H7 (cell line): ENCODE results near the gene MEX3D. TPM values are rescaled to one million over a fixed set of nuclear protein-coding genes. Genes with fewer than 3 reads are reported as not detected.

ENCODE experiments used
- DNase-seq: peaks from one replicate; pipeline ENCODE4 v3.0.0; 2012
- H3K27me3 ChIP-seq: 2 replicates; pipeline ENCODE4 v1.6.0; 2011; ENCODE audit warnings: mild to moderate bottlenecking, low read length; ENCODE audit not compliant: control insufficient read depth, insufficient read depth
- H3K36me3 ChIP-seq: replicated peaks from 2 replicates; pipeline ENCODE4 v1.5.1; 2011; ENCODE audit warnings: low read length; ENCODE audit not compliant: control insufficient read depth, insufficient read depth
- H3K4me3 ChIP-seq: 2 replicates; pipeline ENCODE4 v1.5.1; 2011; ENCODE audit warnings: low read depth, mild to moderate bottlenecking, control low read depth, low read length, moderate library complexity; ENCODE audit not compliant: insufficient read depth
- total RNA-seq: library from RNA; depleted of rRNA; stranded (reverse); fragments of >200 nt; shearing (Covaris generic); gene quantifications from 2 replicates; pipeline ENCODE4 v1.2.3, GENCODE V29; 2014; rRNA removed

The MEX3D gene
- total RNA-seq, 1 experiment from 2014 or later: 117 TPM

DNA sequence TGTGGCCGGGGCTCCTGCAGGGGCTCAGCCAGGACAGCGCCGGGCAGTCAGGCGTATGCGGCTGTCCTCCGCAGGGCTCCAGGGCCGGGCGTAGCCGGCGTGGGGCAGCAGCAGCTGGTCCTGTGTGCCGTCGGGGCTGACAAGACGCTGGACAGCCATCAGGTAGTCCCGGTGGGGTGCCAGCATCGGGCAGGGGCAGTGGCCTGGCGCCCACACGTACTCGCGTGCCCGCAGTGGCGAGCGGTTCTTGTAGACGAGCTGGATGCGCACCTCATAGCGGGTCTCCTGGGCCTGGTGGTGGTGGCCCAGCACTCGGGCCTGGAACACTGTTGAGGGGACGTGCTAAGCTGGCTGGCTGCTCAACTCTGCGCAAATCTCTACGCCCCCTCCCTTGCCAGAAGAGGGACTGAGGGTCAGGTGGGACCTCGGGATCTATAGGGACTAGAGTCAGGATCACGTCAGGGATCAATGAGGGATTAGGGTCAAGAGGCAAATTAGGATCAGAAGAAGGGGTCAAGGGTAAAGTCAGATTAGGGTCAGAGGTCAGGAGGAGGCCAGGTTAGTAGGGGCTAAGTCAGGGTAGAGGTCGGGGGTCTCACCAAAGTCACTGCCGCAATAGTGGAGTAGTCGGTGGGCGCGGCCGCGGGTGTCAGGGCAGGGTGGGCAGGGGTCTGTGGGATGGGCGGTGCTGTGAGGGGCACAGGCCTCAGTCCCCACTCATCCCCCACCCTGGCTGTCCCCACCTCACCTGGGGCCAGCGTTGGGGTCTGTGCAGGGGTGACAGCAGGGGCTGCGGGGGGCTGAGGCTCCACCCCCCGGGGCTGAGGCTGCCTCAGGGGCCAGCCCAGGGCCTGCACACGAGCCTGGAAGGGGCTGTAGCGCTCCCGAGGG is 61.9 kb downstream of the MEX3D start:
- Histone ChIP-seq H3K36me3 (no peaks in the 10 kb centered on the region), H3K27me3 (peaks cover 29% of the 10 kb centered on the region), H3K4me3 (no peak overlapping the region)
- DNase-seq: no peak

DNA sequence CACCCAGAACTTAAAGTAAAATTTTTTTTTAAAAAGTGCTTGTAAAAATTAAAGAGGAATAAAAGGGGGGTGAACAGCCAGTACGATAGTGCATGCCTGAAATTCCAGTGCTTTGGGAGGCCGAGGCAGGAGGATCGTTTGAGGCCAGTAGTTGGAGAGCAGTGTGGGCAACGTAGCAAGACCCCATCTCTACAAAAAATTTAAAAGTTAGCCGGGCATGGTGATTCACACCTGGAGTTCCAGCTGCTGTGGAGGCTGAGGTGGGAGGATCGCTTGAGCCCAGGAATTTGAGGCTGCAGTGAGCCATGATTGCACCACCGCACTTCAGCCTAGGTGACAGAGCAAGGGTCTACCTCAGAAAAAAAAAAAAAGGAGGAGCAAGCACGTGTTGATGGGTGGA is 63.1 kb downstream of the MEX3D start:
- no peaks in the 10 kb centered on the region for H3K36me3 ChIP-seq
- H3K4me3 ChIP-seq: no peak overlapping the region
- H3K27me3 ChIP-seq: peaks cover 20% of the 10 kb centered on the region
- no peak for DNase-seq

Other genes with a start within 250 kb of the MEX3D start
- 125 and 140 TPM in 2 replicates for gene NDUFS7, start 184.4 kb downstream of the MEX3D start, total RNA-seq
- gene GAMT, start 166.8 kb downstream of the MEX3D start, total RNA-seq: 12.3 and 31.6 TPM in 2 replicates
- gene DAZAP1, start 160.7 kb downstream of the MEX3D start, total RNA-seq: 196 and 198 TPM in 2 replicates
- gene RPS15, start 129.9 kb downstream of the MEX3D start, total RNA-seq: 1,494 and 1,693 TPM in 2 replicates
- 0.11 and 0.31 TPM in 2 replicates for gene APC2, start 118.2 kb downstream of the MEX3D start, total RNA-seq
- gene C19orf25, start 89.1 kb downstream of the MEX3D start, total RNA-seq: 57.2 and 75.3 TPM in 2 replicates
- 5.5 and 9.6 TPM in 2 replicates for gene PCSK4, start 78.0 kb downstream of the MEX3D start, total RNA-seq
- gene REEP6, start 77.1 kb downstream of the MEX3D start, total RNA-seq: 3.1 and 4.5 TPM in 2 replicates
- 0.21 and 0.52 TPM in 2 replicates for gene ADAMTSL5, start 55.3 kb downstream of the MEX3D start, total RNA-seq
- 0.14 and 0.18 TPM in 2 replicates for gene PLK5, start 44.2 kb downstream of the MEX3D start, total RNA-seq
- 105 and 114 TPM in 2 replicates for gene MBD3, start 24.5 kb upstream of the MEX3D start, total RNA-seq
- gene UQCR11, start 37.1 kb upstream of the MEX3D start, total RNA-seq: 103 and 111 TPM in 2 replicates
- gene TCF3, start 84.3 kb upstream of the MEX3D start, total RNA-seq: 277 and 293 TPM in 2 replicates
- gene ONECUT3, start 185.2 kb upstream of the MEX3D start, total RNA-seq: not detected in 2 replicates
- 5.8 and 7.4 TPM in 2 replicates for gene ATP8B3, start 244.0 kb upstream of the MEX3D start, total RNA-seq